AG04450 (cell line): ENCODE data around the gene ARFGAP2. TPM values are rescaled to one million over a fixed set of nuclear protein-coding genes. Genes with fewer than 3 reads are reported as not detected.

Experiments
- polyA plus RNA-seq: library from polyadenylated mRNA; depleted of rRNA; stranded (reverse); fragments of >200 nt; gene quantifications from 2 replicates; pipeline ENCODE4 v1.2.3, GENCODE V29; 2011; rRNA removed
- small RNA-seq: library from RNA; depleted of rRNA; stranded (forward); fragments of <200 nt; gene quantifications from one replicate; pipeline ENCODE3, GENCODE V24; 2012; ENCODE audit warnings: low read depth; ENCODE audit not compliant: insufficient read length

The ARFGAP2 gene
- polyA plus RNA-seq, 1 experiment, result 38.6 TPM

Small RNA genes within 50 kb of the gene (small RNA-seq; reads per million reads assigned to genes)
- not detected for gene MIR6745

Other genes with a start within 250 kb of the ARFGAP2 start
- gene CSTPP1, start 240.1 kb downstream of the ARFGAP2 start, polyA plus RNA-seq, result 30.2 and 38.7 TPM in 2 replicates
- 15.3 and 19.7 TPM in 2 replicates for gene PACSIN3, start 9.6 kb upstream of the ARFGAP2 start, polyA plus RNA-seq
- 47.3 and 48.1 TPM in 2 replicates for gene DDB2, start 38.1 kb upstream of the ARFGAP2 start, polyA plus RNA-seq
- gene ACP2, start 71.9 kb upstream of the ARFGAP2 start, polyA plus RNA-seq, result 20.8 and 25.1 TPM in 2 replicates
- 21.9 and 27.2 TPM in 2 replicates for gene NR1H3, start 81.1 kb upstream of the ARFGAP2 start, polyA plus RNA-seq
- 10.5 and 20.9 TPM in 2 replicates for gene MADD, start 93.3 kb upstream of the ARFGAP2 start, polyA plus RNA-seq
- gene MYBPC3, start 175.8 kb upstream of the ARFGAP2 start, polyA plus RNA-seq, result not detected in 2 replicates
- gene SPI1, start 201.7 kb upstream of the ARFGAP2 start, polyA plus RNA-seq, result not detected in 2 replicates
- gene SLC39A13, start 231.7 kb upstream of the ARFGAP2 start, polyA plus RNA-seq, result 54.4 and 65.9 TPM in 2 replicates
- gene PSMC3, start 249.6 kb upstream of the ARFGAP2 start, polyA plus RNA-seq, result 211 and 290 TPM in 2 replicates